ENCODE results near the gene ZBTB40.

The ZBTB40 gene

GRCh38 chr1:22566161-22566560, 114.5 kb downstream of the ZBTB40 start:
- no peak for DNase-seq

GRCh38 chr1:22567197-22567596, 115.5 kb downstream of the ZBTB40 start:
- no peak for DNase-seq

- DNase-seq: no peak
Observed at GRCh38 chr1:22567994-22568393, 116.3 kb downstream of the ZBTB40 start.

GRCh38 chr1:22569269-22569668, 117.6 kb downstream of the ZBTB40 start:
- no peak for DNase-seq

- DNase-seq: no peak
Observed at GRCh38 chr1:22570140-22570909, 118.7 kb downstream of the ZBTB40 start.

- DNase-seq: no peak
Observed at GRCh38 chr1:22572818-22573217, 121.2 kb downstream of the ZBTB40 start.

GRCh38 chr1:22573237-22573636, 121.6 kb downstream of the ZBTB40 start:
- DNase-seq: no peak

GRCh38 chr1:22575532-22576149, 124.0 kb downstream of the ZBTB40 start:
- no peak for DNase-seq

GRCh38 chr1:22576150-22576544, 124.5 kb downstream of the ZBTB40 start:
- no peak for DNase-seq

- no peak for DNase-seq
Observed at GRCh38 chr1:22576617-22577016, 125.0 kb downstream of the ZBTB40 start.

GRCh38 chr1:22578732-22579361, 127.2 kb downstream of the ZBTB40 start:
- DNase-seq: no peak

GRCh38 chr1:22579541-22580155, 128.0 kb downstream of the ZBTB40 start:
- DNase-seq: no peak

All from fibroblast of skin of right biceps (primary cell).